Stimulated activated CD4-positive, alpha-beta T cell treated with anti-CD3 and anti-CD28 coated beads, Interleukin-15, amount 100 ng/mL, for 1 hour (primary cell): ENCODE measurements around the gene PIR.

Experiments used
- DNase-seq, 2 donors: peaks; one replicate each; pipeline ENCODE4 v3.0.0-alpha.2; 2020; ENCODE audit warnings: low read depth in 1 of 2, low spot score in 1 of 2

PIR gene

GRCh38 chrX:15350329-15350996, 142.7 kb downstream of the PIR start:
- no peak for DNase-seq

GRCh38 chrX:15349046-15349445, 144.1 kb downstream of the PIR start:
- no peak for DNase-seq

GRCh38 chrX:15345976-15346375, 147.2 kb downstream of the PIR start:
- no peak for DNase-seq

GRCh38 chrX:15344106-15344505, 149.0 kb downstream of the PIR start:
- DNase-seq: no peak

- no peak for DNase-seq
Measured at GRCh38 chrX:15343075-15343476, 150.1 kb downstream of the PIR start.

GRCh38 chrX:15340867-15341266, 152.3 kb downstream of the PIR start:
- DNase-seq: no peak

- no peak for DNase-seq
Measured at GRCh38 chrX:15336023-15336413, 157.1 kb downstream of the PIR start.

GRCh38 chrX:15335135-15336022, 157.8 kb downstream of the PIR start, which contains the start of gene PIGA:
Gene PIGA, minus strand, starts transcription at chrX:15335523. Its CDS starts 3,593 bp downstream, at chrX:15331930.
- peak; percentile 72 to 76 for DNase-seq
